WTC11 (cell line): ENCODE data around the gene GOLGB1. TPM values are rescaled to one million over a fixed set of nuclear protein-coding genes. Genes with fewer than 3 reads are reported as not detected.

Experiments
- ATAC-seq: fragments of 200-7000 bp; cut with Tn5 transposase; 2 replicates; pipeline ENCODE4 v1.10.0; 2021; ENCODE audit warnings: mild to moderate bottlenecking, moderate library complexity
- CTCF ChIA-PET: fragments of 300-600 bp; sonication (Branson Sonifier 250); formaldehyde crosslinking; loops from one replicate; lab custom pipeline; 2021; ENCODE audit warnings: antibody characterized with exemption; lab: Charles Lee
- POLR2A ChIA-PET: fragments of 350-600 bp; sonication (Branson Sonifier 250); formaldehyde crosslinking; loops from one replicate; lab custom pipeline; 2021; ENCODE audit warnings: antibody characterized with exemption; lab: Charles Lee
- DNase-seq: peaks from one replicate; pipeline ENCODE4 v3.0.0; 2021; ENCODE audit warnings: low spot score
- H3K27ac Mint-ChIP-seq: 2 replicates; pipeline ENCODE4 v1.8.0; 2021; ENCODE audit warnings: mixed read lengths
- H3K27me3 Mint-ChIP-seq: 2 replicates; pipeline ENCODE4 v1.8.0; 2021; ENCODE audit warnings: low read depth, mild to moderate bottlenecking, moderate library complexity, mixed read lengths
- H3K36me3 Mint-ChIP-seq: 2 replicates; pipeline ENCODE4 v1.8.0; 2021; ENCODE audit warnings: mixed read lengths
- H3K4me1 Mint-ChIP-seq: 2 replicates; pipeline ENCODE4 v1.8.0; 2022; ENCODE audit warnings: mixed read lengths
- H3K4me3 Mint-ChIP-seq: 2 replicates; pipeline ENCODE4 v1.8.0; 2021; ENCODE audit warnings: mild to moderate bottlenecking, moderate library complexity, mixed read lengths
- H3K9me3 Mint-ChIP-seq: 2 replicates; pipeline ENCODE4 v1.8.0; 2021; ENCODE audit warnings: mixed read lengths
- AR ChIP-seq: fragments of 250-450 bp; sonication (Bioruptor Pico); IDR thresholded peaks from 2 replicates; pipeline ENCODE4 v1.9.0; 2021; ENCODE audit warnings: mild to moderate bottlenecking
- ATF3 ChIP-seq: sonication (generic); formaldehyde crosslinking; conservative IDR thresholded peaks from 2 replicates; pipeline ENCODE4 v1.8.1; 2022; ENCODE audit warnings: mild to moderate bottlenecking, missing genetic modification reagents
- CBFB ChIP-seq: sonication (generic); formaldehyde crosslinking; IDR thresholded peaks from 2 replicates; pipeline ENCODE4 v1.8.1; 2022; ENCODE audit warnings: mild to moderate bottlenecking, low read depth, missing genetic modification reagents
- CREB1 ChIP-seq: sonication (generic); formaldehyde crosslinking; IDR thresholded peaks from 2 replicates; pipeline ENCODE4 v1.8.0; 2023; ENCODE audit warnings: mild to moderate bottlenecking, missing genetic modification reagents
- CTCF ChIP-seq: fragments of 200-600 bp; IDR thresholded peaks from 2 replicates; pipeline ENCODE4 v1.8.0; 2022; ENCODE audit warnings: antibody characterized with exemption
- ESRRA ChIP-seq: sonication (generic); formaldehyde crosslinking; IDR thresholded peaks from 2 replicates; pipeline ENCODE4 v1.8.1; 2022; ENCODE audit warnings: mild to moderate bottlenecking, missing genetic modification reagents, borderline replicate concordance
- FOXJ3 ChIP-seq: sonication (generic); formaldehyde crosslinking; IDR thresholded peaks from 2 replicates; pipeline ENCODE4 v1.9.0; 2021; ENCODE audit warnings: missing genetic modification reagents, mild to moderate bottlenecking, borderline replicate concordance
- JAZF1 ChIP-seq: fragments of 250-450 bp; sonication (Bioruptor Pico); IDR thresholded peaks from 2 replicates; pipeline ENCODE4 v1.9.0; 2021; ENCODE audit warnings: moderate library complexity, mild to moderate bottlenecking, inconsistent platforms
- JUN ChIP-seq: sonication (generic); formaldehyde crosslinking; IDR thresholded peaks from 2 replicates; pipeline ENCODE4 v1.8.0; 2023; ENCODE audit warnings: mild to moderate bottlenecking, missing genetic modification reagents
- KAT7 ChIP-seq: sonication (generic); formaldehyde crosslinking; IDR thresholded peaks from 2 replicates; pipeline ENCODE4 v1.8.1; 2023; ENCODE audit warnings: missing genetic modification reagents, mild to moderate bottlenecking, borderline replicate concordance
- NR2C2 ChIP-seq: sonication (generic); formaldehyde crosslinking; IDR thresholded peaks from 2 replicates; pipeline ENCODE4 v1.8.0; 2022; ENCODE audit warnings: mild to moderate bottlenecking, missing genetic modification reagents
- NR3C1 ChIP-seq: sonication (generic); formaldehyde crosslinking; conservative IDR thresholded peaks from 2 replicates; pipeline ENCODE4 v1.8.1; 2023; ENCODE audit warnings: low read depth, mild to moderate bottlenecking, missing genetic modification reagents
- PREB ChIP-seq: sonication (generic); formaldehyde crosslinking; IDR thresholded peaks from 2 replicates; pipeline ENCODE4 v1.8.1; 2022; ENCODE audit warnings: mild to moderate bottlenecking, missing genetic modification reagents, moderate library complexity, borderline replicate concordance
- RORB ChIP-seq: fragments of 250-450 bp; sonication (Bioruptor Pico); IDR thresholded peaks from 2 replicates; pipeline ENCODE4 v1.9.0; 2021; ENCODE audit warnings: mild to moderate bottlenecking
- SMAD3 ChIP-seq: sonication (generic); formaldehyde crosslinking; IDR thresholded peaks from 2 replicates; pipeline ENCODE4 v1.8.0; 2022; ENCODE audit warnings: missing genetic modification reagents, mild to moderate bottlenecking, borderline replicate concordance
- SMAD4 ChIP-seq: sonication (generic); formaldehyde crosslinking; IDR thresholded peaks from 2 replicates; pipeline ENCODE4 v1.8.0; 2022; ENCODE audit warnings: mild to moderate bottlenecking, missing genetic modification reagents
- TCF7 ChIP-seq: sonication (generic); formaldehyde crosslinking; IDR thresholded peaks from 2 replicates; pipeline ENCODE4 v1.8.0; 2022; ENCODE audit warnings: mild to moderate bottlenecking, low read depth, missing genetic modification reagents, moderate library complexity
- TEAD4 ChIP-seq: sonication (generic); formaldehyde crosslinking; IDR thresholded peaks from 2 replicates; pipeline ENCODE4 v1.8.0; 2022; ENCODE audit warnings: mild to moderate bottlenecking, missing genetic modification reagents
- TP53 ChIP-seq: sonication (generic); formaldehyde crosslinking; IDR thresholded peaks from 2 replicates; pipeline ENCODE4 v1.8.1; 2023; ENCODE audit warnings: mild to moderate bottlenecking, missing genetic modification reagents
- ZNF263 ChIP-seq: sonication (generic); formaldehyde crosslinking; IDR thresholded peaks from 2 replicates; pipeline ENCODE4 v1.8.1; 2022; ENCODE audit warnings: low read depth, mild to moderate bottlenecking, moderate library complexity, missing genetic modification reagents
- ZNF396 ChIP-seq: fragments of 250-450 bp; sonication (Bioruptor Pico); IDR thresholded peaks from 2 replicates; pipeline ENCODE4 v1.8.0; 2021; ENCODE audit warnings: mild to moderate bottlenecking, moderate library complexity, borderline replicate concordance
- ZNF425 ChIP-seq: fragments of 250-450 bp; sonication (Bioruptor Pico); conservative IDR thresholded peaks from 2 replicates; pipeline ENCODE4 v1.9.0; 2021; ENCODE audit warnings: mild to moderate bottlenecking
- total RNA-seq: library from RNA; stranded (reverse); gene quantifications from 3 replicates; pipeline ENCODE4 v1.2.3, GENCODE V29; 2021

The GOLGB1 gene
- total RNA-seq, 1 experiment from 2014 or later: 33.8 TPM

- ChIA-PET POLR2A (no interaction called here), CTCF (no interaction called here)
- no peak for TF ChIP-seq KAT7 (CRISPR knock-in tag)
- no peak for TF ChIP-seq SMAD3 (CRISPR knock-in tag)
- no peak for TF ChIP-seq TEAD4 (CRISPR knock-in tag)
- TF ChIP-seq SMAD4 (CRISPR knock-in tag): no peak
- TF ChIP-seq TP53: no peak
- TF ChIP-seq NR3C1 (CRISPR knock-in tag): no peak
- no peak for TF ChIP-seq ATF3 (CRISPR knock-in tag)
- no peak for TF ChIP-seq AR (CRISPR knock-in tag)
- no peak for TF ChIP-seq CREB1 (CRISPR knock-in tag)
- no peak for TF ChIP-seq CTCF
- no peak for TF ChIP-seq TCF7
- TF ChIP-seq, all 79 proteins: peak for 0
- Mint-ChIP-seq H3K4me3 (no peak overlapping the region), H3K27ac (no peak overlapping the region), H3K4me1 (peaks cover 4% of the 10 kb centered on the region), H3K36me3 (no peaks in the 10 kb centered on the region), H3K27me3 (no peaks in the 10 kb centered on the region), H3K9me3 (no peaks in the 10 kb centered on the region)
- DNase-seq (no peak), ATAC-seq (no peak)
Observed at GRCh38 chr3:121752261-121752660, 2.7 kb upstream of the GOLGB1 start.

- no peaks in the 10 kb centered on the region for H3K36me3 Mint-ChIP-seq
- no peak overlapping the region for H3K4me3 Mint-ChIP-seq
- POLR2A ChIA-PET: interaction anchor here (0.7 to 1.7 kb wide), 3 partner anchors 144 to 1278 kb away, joined by 3 to 4 read pairs (median 3); partner anchors contain the start of genes FBXO40 and SLC15A2
- peaks cover 4% of the 10 kb centered on the region for H3K4me1 Mint-ChIP-seq
- CTCF ChIA-PET: interaction anchor here (1.0 to 1.6 kb wide), 2 partner anchors 203 to 245 kb away, joined by 3 to 4 read pairs; no protein-coding TSS in a partner anchor
- H3K27me3 Mint-ChIP-seq: no peaks in the 10 kb centered on the region
- no peaks in the 10 kb centered on the region for H3K9me3 Mint-ChIP-seq
- TF ChIP-seq ZNF396 (CRISPR knock-in tag): no peak
- TF ChIP-seq FOXJ3: no peak
- TF ChIP-seq CBFB (CRISPR knock-in tag): no peak
- TF ChIP-seq JAZF1 (CRISPR knock-in tag): no peak
- no peak for TF ChIP-seq RORB (CRISPR knock-in tag)
- no peak for TF ChIP-seq JUN (CRISPR knock-in tag)
- TF ChIP-seq ZNF425 (CRISPR knock-in tag): no peak
- no peak for TF ChIP-seq ZNF263
- TF ChIP-seq ESRRA (CRISPR knock-in tag): no peak
- TF ChIP-seq NR3C1 (CRISPR knock-in tag): no peak
- no peak for TF ChIP-seq NR2C2 (CRISPR knock-in tag)
- no peak for TF ChIP-seq PREB
- DNase-seq: no peak
- H3K27ac Mint-ChIP-seq: no peak overlapping the region
- no peak for ATAC-seq
Observed at GRCh38 chr3:121750087-121750415, 510 bp upstream of the GOLGB1 start.
